Neural progenitor cell (in vitro differentiated cells): ENCODE results near the gene P2RX3.

ENCODE experiments used
- CTCF ChIP-seq: fragments of 200-600 bp; sonication (generic); IDR thresholded peaks from 2 replicates; pipeline ENCODE4 v1.5.1; 2017; ENCODE audit warnings: antibody characterized with exemption, mild to moderate bottlenecking
- EZH2 ChIP-seq: fragments of 200-600 bp; sonication (generic); IDR thresholded peaks from 2 replicates; pipeline ENCODE4 v1.6.1; 2017; ENCODE audit warnings: antibody characterized with exemption, mild to moderate bottlenecking, moderate library complexity
- EZH2phosphoT487 ChIP-seq: fragments of 200-600 bp; sonication (generic); IDR thresholded peaks from 2 replicates; pipeline ENCODE4 v1.6.1; 2017; ENCODE audit warnings: antibody characterized with exemption

GRCh38 chr11:57323855-57324153, 14.3 kb upstream of the P2RX3 start:
- TF ChIP-seq EZH2phosphoT487 (no peak), CTCF (no peak), EZH2 (no peak)
